ENCODE measurements around the gene RBM47.

The RBM47 gene

DNA sequence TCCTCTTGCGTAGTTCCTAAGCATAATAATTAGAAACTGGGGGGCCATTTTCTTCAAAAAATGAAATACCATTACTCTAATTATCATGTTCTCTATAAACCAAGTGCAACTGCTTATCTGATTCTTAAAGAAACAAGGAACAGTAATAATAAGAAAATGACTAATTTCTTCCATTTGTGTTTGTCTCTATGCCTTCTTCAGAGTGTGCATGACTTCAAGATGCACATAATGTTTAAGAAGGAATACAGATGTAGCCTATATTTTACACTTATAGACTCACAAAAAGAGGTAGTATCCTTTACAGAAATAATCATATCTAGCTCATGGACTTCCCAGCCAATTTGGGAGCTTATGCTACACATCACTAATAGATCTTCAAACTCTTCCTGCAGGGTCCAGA, 162.9 kb downstream of the RBM47 start:
- Histone ChIP-seq H3K9ac (ENCODE audit: low read depth, low read length, poor library complexity, severe bottlenecking) (no peak overlapping the region), H3K27me3 (ENCODE audit: insufficient read depth, low read length, poor library complexity, severe bottlenecking) (no peaks in the 10 kb centered on the region), H3K9me3 (ENCODE audit: insufficient read depth, low read depth, low read length) (no peaks in the 10 kb centered on the region), H3K4me2 (ENCODE audit: low read depth, low read length, poor library complexity, severe bottlenecking) (no peak overlapping the region), H4K20me1 (ENCODE audit: insufficient read depth, low read length, poor library complexity, severe bottlenecking) (no peaks in the 10 kb centered on the region), H2AFZ (ENCODE audit: low read length) (no peak overlapping the region), H3K4me1 (ENCODE audit: insufficient read depth, low read length, poor library complexity, severe bottlenecking) (no peaks in the 10 kb centered on the region), H3K4me3 (ENCODE audit: low read length, poor library complexity, severe bottlenecking) (no peak overlapping the region), H3F3A (ENCODE audit: low read depth) (no peaks in the 10 kb centered on the region), H3K79me2 (ENCODE audit: insufficient read depth, low read length) (no peaks in the 10 kb centered on the region), H3K36me3 (ENCODE audit: insufficient read depth, low read length) (no peaks in the 10 kb centered on the region), H3K9me2 (replicated peaks; ENCODE audit: low read depth, low read length) (no peaks in the 10 kb centered on the region)
- TF ChIP-seq, protein P1, sequence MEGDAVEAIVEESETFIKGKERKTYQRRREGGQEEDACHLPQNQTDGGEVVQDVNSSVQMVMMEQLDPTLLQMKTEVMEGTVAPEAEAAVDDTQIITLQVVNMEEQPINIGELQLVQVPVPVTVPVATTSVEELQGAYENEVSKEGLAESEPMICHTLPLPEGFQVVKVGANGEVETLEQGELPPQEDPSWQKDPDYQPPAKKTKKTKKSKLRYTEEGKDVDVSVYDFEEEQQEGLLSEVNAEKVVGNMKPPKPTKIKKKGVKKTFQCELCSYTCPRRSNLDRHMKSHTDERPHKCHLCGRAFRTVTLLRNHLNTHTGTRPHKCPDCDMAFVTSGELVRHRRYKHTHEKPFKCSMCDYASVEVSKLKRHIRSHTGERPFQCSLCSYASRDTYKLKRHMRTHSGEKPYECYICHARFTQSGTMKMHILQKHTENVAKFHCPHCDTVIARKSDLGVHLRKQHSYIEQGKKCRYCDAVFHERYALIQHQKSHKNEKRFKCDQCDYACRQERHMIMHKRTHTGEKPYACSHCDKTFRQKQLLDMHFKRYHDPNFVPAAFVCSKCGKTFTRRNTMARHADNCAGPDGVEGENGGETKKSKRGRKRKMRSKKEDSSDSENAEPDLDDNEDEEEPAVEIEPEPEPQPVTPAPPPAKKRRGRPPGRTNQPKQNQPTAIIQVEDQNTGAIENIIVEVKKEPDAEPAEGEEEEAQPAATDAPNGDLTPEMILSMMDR (conservative IDR thresholded peaks at IDR 0.05; ENCODE audit: low read length), result no peak
- no peak for TF ChIP-seq EZH2phosphoT487 (IDR thresholded peaks at IDR 0.05; ENCODE audit: borderline replicate concordance)

DNA sequence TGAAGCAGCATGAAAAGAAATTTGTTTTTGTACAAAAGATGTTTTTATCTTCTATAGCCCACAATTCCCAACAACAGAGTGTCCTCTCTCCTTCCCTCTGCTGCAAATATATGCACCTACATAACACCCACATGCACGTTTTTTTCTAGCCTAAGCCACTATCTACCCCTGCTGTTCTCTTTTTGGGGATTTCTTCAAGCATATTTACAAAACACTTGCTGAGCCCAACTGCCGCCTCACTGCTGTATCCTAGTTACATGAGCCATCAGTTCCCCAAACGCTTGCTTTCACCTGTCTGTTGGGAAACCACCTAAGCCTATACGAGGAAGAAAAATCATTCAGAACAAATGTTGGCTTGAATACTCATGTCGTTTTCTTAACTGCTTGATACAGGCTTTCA, 167.3 kb downstream of the RBM47 start:
- no peaks in the 10 kb centered on the region for H4K20me1 ChIP-seq (ENCODE audit: insufficient read depth, low read length, poor library complexity, severe bottlenecking)
- no peaks in the 10 kb centered on the region for H3F3A ChIP-seq (ENCODE audit: low read depth)
- no peak overlapping the region for H3K4me2 ChIP-seq (ENCODE audit: low read depth, low read length, poor library complexity, severe bottlenecking)
- H3K36me3 ChIP-seq (ENCODE audit: insufficient read depth, low read length), result no peaks in the 10 kb centered on the region
- no peak overlapping the region for H3K4me3 ChIP-seq (ENCODE audit: low read length, poor library complexity, severe bottlenecking)
- no peaks in the 10 kb centered on the region for H3K4me1 ChIP-seq (ENCODE audit: insufficient read depth, low read length, poor library complexity, severe bottlenecking)
- no peaks in the 10 kb centered on the region for H3K79me2 ChIP-seq (ENCODE audit: insufficient read depth, low read length)
- no peaks in the 10 kb centered on the region for H3K27me3 ChIP-seq (ENCODE audit: insufficient read depth, low read length, poor library complexity, severe bottlenecking)
- no peak overlapping the region for H3K9ac ChIP-seq (ENCODE audit: low read depth, low read length, poor library complexity, severe bottlenecking)
- H2AFZ ChIP-seq (ENCODE audit: low read length), result no peak overlapping the region
- H3K9me3 ChIP-seq (ENCODE audit: insufficient read depth, low read depth, low read length), result no peaks in the 10 kb centered on the region
- no peaks in the 10 kb centered on the region for H3K9me2 ChIP-seq (replicated peaks; ENCODE audit: low read depth, low read length)
- TF ChIP-seq, protein P1 (conservative IDR thresholded peaks at IDR 0.05; ENCODE audit: low read length), result no peak
- TF ChIP-seq EZH2phosphoT487 (IDR thresholded peaks at IDR 0.05; ENCODE audit: borderline replicate concordance), result no peak

DNA sequence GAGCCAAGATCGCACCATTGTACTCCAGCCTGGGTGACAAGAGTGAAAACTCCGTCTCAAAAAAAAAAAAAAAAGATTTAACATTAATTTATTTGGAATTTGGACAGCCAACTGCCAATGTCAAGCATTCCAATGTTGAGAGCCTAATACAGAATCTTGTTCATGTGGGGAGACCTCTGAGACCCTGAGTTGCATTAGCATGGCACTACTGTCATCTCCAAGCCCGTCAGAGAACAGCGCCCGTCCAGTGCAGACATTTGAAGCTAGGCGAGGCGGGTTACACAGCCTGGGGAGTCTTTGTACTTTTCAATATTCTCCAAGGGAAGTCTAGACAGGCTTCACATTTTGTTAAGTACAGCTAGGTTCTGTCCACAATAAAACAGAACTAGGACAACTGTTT, 167.8 kb downstream of the RBM47 start:
- H3K4me3 ChIP-seq (ENCODE audit: low read length, poor library complexity, severe bottlenecking), result no peak overlapping the region
- H3K9me2 ChIP-seq (replicated peaks; ENCODE audit: low read depth, low read length), result no peaks in the 10 kb centered on the region
- no peaks in the 10 kb centered on the region for H3F3A ChIP-seq (ENCODE audit: low read depth)
- H3K4me2 ChIP-seq (ENCODE audit: low read depth, low read length, poor library complexity, severe bottlenecking), result no peak overlapping the region
- H3K79me2 ChIP-seq (ENCODE audit: insufficient read depth, low read length), result no peaks in the 10 kb centered on the region
- H4K20me1 ChIP-seq (ENCODE audit: insufficient read depth, low read length, poor library complexity, severe bottlenecking), result no peaks in the 10 kb centered on the region
- H3K36me3 ChIP-seq (ENCODE audit: insufficient read depth, low read length), result no peaks in the 10 kb centered on the region
- no peaks in the 10 kb centered on the region for H3K9me3 ChIP-seq (ENCODE audit: insufficient read depth, low read depth, low read length)
- no peaks in the 10 kb centered on the region for H3K4me1 ChIP-seq (ENCODE audit: insufficient read depth, low read length, poor library complexity, severe bottlenecking)
- H2AFZ ChIP-seq (ENCODE audit: low read length), result no peak overlapping the region
- no peak for TF ChIP-seq EZH2phosphoT487 (IDR thresholded peaks at IDR 0.05; ENCODE audit: borderline replicate concordance)
- TF ChIP-seq, protein P1 (conservative IDR thresholded peaks at IDR 0.05; ENCODE audit: low read length), result no peak
- no peaks in the 10 kb centered on the region for H3K27me3 ChIP-seq (ENCODE audit: insufficient read depth, low read length, poor library complexity, severe bottlenecking)
- no peak overlapping the region for H3K9ac ChIP-seq (ENCODE audit: low read depth, low read length, poor library complexity, severe bottlenecking)

All from Loucy (cell line).